Suprapubic skin (tissue), 4 donors: ENCODE results near the gene CMTR2. TPM values are rescaled to one million over a fixed set of nuclear protein-coding genes. Genes with fewer than 3 reads are reported as not detected.
"Not testable (repeated sequence)": the region's sequence is repeated elsewhere in the genome, so short reads cannot be mapped to it uniquely, and the experiment has no call there.

Experiments
- DNase-seq, 2 donors: peaks; one replicate each; pipeline ENCODE4 v3.0.0-alpha.2; 2019; ENCODE audit warnings: low spot score in 2 of 2
- H3K27ac ChIP-seq: fragments of 200-600 bp; sonication (generic); one replicate; pipeline ENCODE4 v1.5.1; 2019
- H3K27me3 ChIP-seq: fragments of 200-600 bp; sonication (generic); one replicate; pipeline ENCODE4 v1.5.1; 2019
- H3K36me3 ChIP-seq: fragments of 200-600 bp; sonication (generic); one replicate; pipeline ENCODE4 v1.5.1; 2019
- H3K4me1 ChIP-seq: fragments of 200-600 bp; sonication (generic); one replicate; pipeline ENCODE4 v1.5.1; 2019
- H3K4me3 ChIP-seq: fragments of 200-600 bp; sonication (generic); one replicate; pipeline ENCODE4 v1.5.1; 2019; ENCODE audit warnings: mild to moderate bottlenecking
- H3K9me3 ChIP-seq: fragments of 200-600 bp; sonication (generic); one replicate; pipeline ENCODE4 v1.5.1; 2019
- CTCF ChIP-seq, 2 donors: fragments of 200-600 bp in 1 of 2; fragments of 450-650 bp in 1 of 2; sonication (generic) in 1 of 2; IDR thresholded peaks; one replicate each; pipeline ENCODE4 v1.5.1; 2016 to 2019; ENCODE audit warnings: antibody characterized with exemption in 2 of 2, mild to moderate bottlenecking in 1 of 2, moderate library complexity in 1 of 2
- EP300 ChIP-seq: sonication (generic); formaldehyde crosslinking; IDR thresholded peaks from one replicate; pipeline ENCODE4 v1.6.1; 2017; ENCODE audit warnings: antibody characterized with exemption
- POLR2A ChIP-seq, 2 donors: fragments of 450-650 bp; IDR thresholded peaks; one replicate each; pipeline ENCODE4 v1.6.1; 2017; ENCODE audit warnings: antibody characterized with exemption in 2 of 2, mild to moderate bottlenecking in 2 of 2, moderate library complexity in 2 of 2
- POLR2AphosphoS5 ChIP-seq, 3 donors: sonication (generic); formaldehyde crosslinking; IDR thresholded peaks; one replicate each; pipeline ENCODE4 v1.6.1; 2017; ENCODE audit warnings: antibody characterized with exemption in 3 of 3
- WGBS: methylation state at CpG from one replicate; pipeline ENCODE4 v1.1.5; 2018; 5-methylcytosine and 5-hydroxymethylcytosine counted together
- total RNA-seq, 4 donors: library from RNA; depleted of rRNA; stranded (reverse); fragments of >200 nt; gene quantifications; one replicate each; pipeline ENCODE4 v1.1.0, GENCODE V29; 2016

Gene CMTR2
- total RNA-seq, 4 donors from 2014 or later, result 17.9 to 21.3 (median 19.6) TPM

GRCh38 chr16:71303938-71304337, 14.7 kb upstream of the CMTR2 start:
- TF ChIP-seq CTCF (IDR thresholded peaks at IDR 0.05) (no peak), POLR2A (IDR thresholded peaks at IDR 0.05) (no peak), POLR2AphosphoS5 (IDR thresholded peaks at IDR 0.05) (no peak), EP300 (no peak)

DNA sequence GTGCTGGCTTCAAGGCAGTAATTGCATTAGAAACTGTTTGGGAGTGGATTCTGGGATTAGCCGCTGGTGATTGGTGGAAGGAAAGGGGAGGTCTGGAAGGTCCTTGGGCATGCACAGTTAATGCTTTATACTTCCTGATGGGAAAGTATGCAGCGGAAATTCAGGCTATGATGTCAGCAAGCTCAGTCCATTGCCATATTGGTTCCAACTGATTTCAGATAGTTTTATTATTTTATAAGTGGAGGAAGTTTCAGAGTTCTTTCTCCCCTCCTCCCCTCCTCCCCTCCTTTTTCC, 8.1 kb upstream of the CMTR2 start:
- TF ChIP-seq CTCF (IDR thresholded peaks at IDR 0.05) (no peak), EP300 (no peak), POLR2A (IDR thresholded peaks at IDR 0.05) (no peak), POLR2AphosphoS5 (IDR thresholded peaks at IDR 0.05) (no peak)
- no peak overlapping the region for H3K4me3 ChIP-seq
- WGBS, result 62% methylated on average over 2 of the region's 2 CpGs
- H3K9me3 ChIP-seq, result no peaks in the 10 kb centered on the region
- peaks cover 11% of the 10 kb centered on the region for H3K27me3 ChIP-seq
- no peaks in the 10 kb centered on the region for H3K4me1 ChIP-seq
- DNase-seq, result no peak
- no peaks in the 10 kb centered on the region for H3K36me3 ChIP-seq
- H3K27ac ChIP-seq, result no peak overlapping the region

More at GRCh38 chr16:71303938-71304337, 14.7 kb upstream of the CMTR2 start:
- peaks cover 7% of the 10 kb centered on the region for H3K27me3 ChIP-seq
- no peak for DNase-seq
- H3K27ac ChIP-seq, result no peak overlapping the region
- H3K4me3 ChIP-seq, result no peak overlapping the region
- no peaks in the 10 kb centered on the region for H3K9me3 ChIP-seq
- WGBS, result 88% methylated on average over 2 of the region's 5 CpGs
- no peaks in the 10 kb centered on the region for H3K36me3 ChIP-seq
- no peaks in the 10 kb centered on the region for H3K4me1 ChIP-seq

DNA sequence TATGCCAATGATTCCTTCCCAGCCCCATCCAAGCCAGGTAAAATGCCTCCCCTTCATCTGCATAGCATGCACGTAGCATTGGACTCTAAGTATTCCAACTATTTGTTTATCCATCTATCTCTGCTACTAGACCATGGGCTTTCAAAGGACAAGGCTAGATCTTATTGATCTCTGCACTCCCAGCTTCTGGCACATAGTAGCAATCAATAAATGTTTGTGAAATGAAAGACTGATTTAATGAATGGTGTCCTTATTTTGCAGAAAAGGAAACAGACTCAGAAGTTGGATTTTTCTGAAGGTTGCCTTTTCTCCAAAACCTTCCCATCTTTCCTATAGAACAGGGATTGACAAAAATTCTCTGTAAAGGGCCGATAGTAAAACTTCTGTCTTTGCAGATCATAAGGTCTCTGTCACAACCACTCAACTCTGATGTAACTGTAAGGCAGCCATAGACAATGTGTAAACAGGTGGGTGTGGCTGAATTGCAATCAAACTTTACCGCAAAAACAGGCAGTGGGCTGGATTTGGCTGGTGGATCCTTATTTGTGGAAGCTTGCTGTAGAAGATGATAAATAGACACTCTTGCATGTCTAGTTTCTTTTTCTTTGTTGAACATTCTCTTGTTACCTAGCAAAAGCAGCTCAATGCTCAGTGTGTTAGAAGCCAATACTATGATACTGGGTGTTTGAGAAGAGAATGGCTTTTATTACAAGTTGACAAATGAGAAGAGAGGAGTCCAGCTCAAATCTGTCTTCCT, 7.6 kb upstream of the CMTR2 start:
- H3K27me3 ChIP-seq, result peaks cover 9% of the 10 kb centered on the region

GRCh38 chr16:71295950-71296349, 6.7 kb upstream of the CMTR2 start:
- H3K27me3 ChIP-seq, result peaks cover 5% of the 10 kb centered on the region
- WGBS, result 85% methylated on average over 1 of the region's 1 CpG

More for the DNA sequence above, 7.6 kb upstream of the CMTR2 start:
- WGBS, result 50% methylated on average over 3 of the region's 3 CpGs
- H3K4me3 ChIP-seq, result no peak overlapping the region
- H3K4me1 ChIP-seq, result no peaks in the 10 kb centered on the region
- DNase-seq, result no peak
- TF ChIP-seq EP300 (no peak), POLR2AphosphoS5 (IDR thresholded peaks at IDR 0.05) (no peak)
- H3K27ac ChIP-seq, result no peak overlapping the region
- H3K36me3 ChIP-seq, result no peaks in the 10 kb centered on the region
- no peaks in the 10 kb centered on the region for H3K9me3 ChIP-seq

GRCh38 chr16:71293919-71294318, 4.7 kb upstream of the CMTR2 start:
- no peak for TF ChIP-seq POLR2A (IDR thresholded peaks at IDR 0.05)
- WGBS, result 23% methylated on average over 1 of the region's 1 CpG
- no peak overlapping the region for H3K4me3 ChIP-seq
- no peaks in the 10 kb centered on the region for H3K9me3 ChIP-seq
- H3K4me1 ChIP-seq, result peaks cover 8% of the 10 kb centered on the region
- no peak for DNase-seq
- no peaks in the 10 kb centered on the region for H3K36me3 ChIP-seq
- H3K27ac ChIP-seq, result no peak overlapping the region
- peaks cover 5% of the 10 kb centered on the region for H3K27me3 ChIP-seq

More at GRCh38 chr16:71295950-71296349, 6.7 kb upstream of the CMTR2 start:
- no peak for TF ChIP-seq POLR2A (IDR thresholded peaks at IDR 0.05)
- TF ChIP-seq CTCF (IDR thresholded peaks at IDR 0.05), result no peak
- no peak for TF ChIP-seq EP300
- no peak for TF ChIP-seq POLR2AphosphoS5 (IDR thresholded peaks at IDR 0.05)
- no peak for DNase-seq
- no peak overlapping the region for H3K27ac ChIP-seq
- no peaks in the 10 kb centered on the region for H3K4me1 ChIP-seq
- H3K4me3 ChIP-seq, result no peak overlapping the region
- no peaks in the 10 kb centered on the region for H3K36me3 ChIP-seq
- no peaks in the 10 kb centered on the region for H3K9me3 ChIP-seq

DNA sequence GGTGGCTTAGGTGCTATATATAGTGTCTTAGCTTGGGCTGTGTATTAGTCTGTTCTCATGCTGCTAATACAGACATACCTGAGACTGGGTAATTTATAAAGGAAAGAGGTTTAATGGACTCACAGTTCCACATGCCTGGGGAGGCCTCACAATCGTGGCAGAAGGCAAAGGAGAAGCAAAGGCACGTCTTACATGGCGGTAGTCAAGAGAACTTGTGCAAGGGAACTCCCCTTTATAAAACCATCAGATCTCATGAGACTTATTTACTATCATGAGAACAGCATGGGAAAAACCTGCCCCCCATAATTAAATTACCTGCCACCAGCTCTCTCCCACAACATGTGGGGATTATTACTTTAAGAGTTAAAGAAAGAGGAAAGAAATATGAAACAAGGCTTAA, 2.9 kb upstream of the CMTR2 start:
- WGBS, result 65% methylated on average over 3 of the region's 3 CpGs
- peaks cover 26% of the 10 kb centered on the region for H3K4me1 ChIP-seq

GRCh38 chr16:71289732-71290062, 495 bp upstream of the CMTR2 start:
- DNase-seq, result no peak
- Histone ChIP-seq H3K4me1 (peaks cover 28% of the 10 kb centered on the region), H3K4me3 (peak overlapping the region; percentile 89), H3K27ac (peak overlapping the region; percentile 96), H3K27me3 (peaks cover 5% of the 10 kb centered on the region), H3K36me3 (peaks cover 16% of the 10 kb centered on the region), H3K9me3 (no peaks in the 10 kb centered on the region)
- no peak for TF ChIP-seq CTCF (IDR thresholded peaks at IDR 0.05)
- TF ChIP-seq POLR2AphosphoS5 (IDR thresholded peaks at IDR 0.05), result no peak
- no peak for TF ChIP-seq POLR2A (IDR thresholded peaks at IDR 0.05)
- no peak for TF ChIP-seq EP300
- WGBS, result 21% methylated on average over 2 of the region's 2 CpGs

More for the DNA sequence above, 2.9 kb upstream of the CMTR2 start:
- DNase-seq, H3K36me3 ChIP-seq, H3K4me3 ChIP-seq, H3K9me3 ChIP-seq, H3K27me3 ChIP-seq, H3K27ac ChIP-seq: not testable (repeated sequence)
